ENCODE data around the gene MESP1. TPM values are rescaled to one million over a fixed set of nuclear protein-coding genes. Genes with fewer than 3 reads are reported as not detected.
"Not testable (repeated sequence)": the region's sequence is repeated elsewhere in the genome, so short reads cannot be mapped to it uniquely, and the experiment has no call there.

The MESP1 gene
- total and polyA plus RNA-seq, 2 donors: 0.38 to 0.50 TPM

DNA sequence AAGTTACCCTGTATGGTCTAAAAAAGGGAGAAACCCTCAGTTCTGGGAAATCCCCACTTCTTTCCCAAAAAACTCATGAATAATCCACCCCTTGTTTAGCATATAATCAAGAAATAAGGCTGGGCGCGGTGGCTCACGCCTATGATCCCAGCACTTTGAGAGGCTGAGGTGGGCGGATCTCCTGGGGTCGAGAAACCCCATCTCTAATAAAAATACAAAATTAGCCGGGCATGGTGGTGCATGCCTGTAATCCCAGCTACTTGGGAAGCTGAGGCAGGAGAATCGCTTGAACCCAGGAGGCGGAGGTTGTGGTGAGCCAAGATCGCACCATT is 31.5 kb upstream of the MESP1 start:
- H3K4me3 ChIP-seq (ENCODE audit: low read length in 2 of 2); H3K4me1 ChIP-seq (ENCODE audit: control insufficient read depth in 2 of 2, insufficient read depth in 2 of 2, low read length in 2 of 2); H3K9me3 ChIP-seq (ENCODE audit: control insufficient read depth in 2 of 2, insufficient read depth in 1 of 2, low read length in 1 of 2); H3K27ac ChIP-seq (ENCODE audit: low read depth in 1 of 2, low read length in 1 of 2); H3K36me3 ChIP-seq (ENCODE audit: control insufficient read depth in 2 of 2, insufficient read depth in 2 of 2, low read length in 1 of 2); DNase-seq (ENCODE audit: low read depth in 6 of 9, low spot score in 9 of 9): not testable (repeated sequence)
- peaks cover 3 to 17% of the 10 kb centered on the region in 2 donors for H3K27me3 ChIP-seq (ENCODE audit: control insufficient read depth in 2 of 2, insufficient read depth in 1 of 2, low read length in 1 of 2)
- 97% methylated on average over 9 of the region's 9 CpGs for WGBS

DNA sequence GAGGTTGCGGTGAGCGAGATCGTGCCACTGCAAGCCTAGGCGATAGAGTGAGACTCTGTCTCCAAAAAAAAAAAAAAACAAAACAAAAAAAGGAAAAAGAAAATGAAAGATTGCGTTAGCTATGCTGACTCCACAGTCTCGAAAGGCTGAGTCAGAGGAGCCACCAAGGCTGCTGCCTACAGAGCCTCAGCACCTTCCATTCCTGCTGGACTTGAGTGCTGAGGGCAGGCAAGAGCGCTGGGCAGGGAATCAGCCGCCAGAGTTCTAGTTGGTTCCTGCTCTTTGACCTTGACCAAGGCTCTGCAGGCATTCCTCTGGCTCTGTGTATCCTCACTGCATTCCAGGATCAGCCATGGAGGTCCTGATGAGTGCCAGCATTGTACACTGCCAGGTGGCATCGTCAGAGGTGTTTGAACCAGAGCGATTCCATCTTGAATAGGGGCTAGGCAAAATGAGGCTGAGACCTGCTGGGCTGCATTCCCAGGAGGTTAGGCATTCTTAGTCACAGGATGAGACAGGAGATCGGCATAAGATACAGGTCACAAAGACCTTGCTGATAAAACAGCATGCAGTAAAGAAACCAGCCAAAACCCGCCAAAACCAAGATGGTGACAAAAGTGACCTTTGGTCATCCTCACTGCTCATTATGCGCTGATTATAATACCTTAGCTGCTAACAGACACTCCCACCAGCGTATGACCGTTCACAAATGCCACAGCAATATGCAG is 31.0 kb upstream of the MESP1 start:
- peaks cover 6 to 22% of the 10 kb centered on the region in 2 donors for H3K27me3 ChIP-seq (ENCODE audit: control insufficient read depth in 2 of 2, insufficient read depth in 1 of 2, low read length in 1 of 2)
- H3K4me1 ChIP-seq (ENCODE audit: control insufficient read depth in 2 of 2, insufficient read depth in 2 of 2, low read length in 2 of 2): peaks cover 0 to 3% of the 10 kb centered on the region in 2 donors
- no peak overlapping the region for H3K27ac ChIP-seq (ENCODE audit: low read depth in 1 of 2, low read length in 1 of 2)
- DNase-seq (ENCODE audit: low read depth in 6 of 9, low spot score in 9 of 9): no peak
- H3K9me3 ChIP-seq (ENCODE audit: control insufficient read depth in 2 of 2, insufficient read depth in 1 of 2, low read length in 1 of 2): peaks cover 0 to 2% of the 10 kb centered on the region in 2 donors
- no peak overlapping the region for H3K4me3 ChIP-seq (ENCODE audit: low read length in 2 of 2)
- WGBS: 94% methylated on average over 15 of the region's 15 CpGs
- H3K36me3 ChIP-seq (ENCODE audit: control insufficient read depth in 2 of 2, insufficient read depth in 2 of 2, low read length in 1 of 2): no peaks in the 10 kb centered on the region

DNA sequence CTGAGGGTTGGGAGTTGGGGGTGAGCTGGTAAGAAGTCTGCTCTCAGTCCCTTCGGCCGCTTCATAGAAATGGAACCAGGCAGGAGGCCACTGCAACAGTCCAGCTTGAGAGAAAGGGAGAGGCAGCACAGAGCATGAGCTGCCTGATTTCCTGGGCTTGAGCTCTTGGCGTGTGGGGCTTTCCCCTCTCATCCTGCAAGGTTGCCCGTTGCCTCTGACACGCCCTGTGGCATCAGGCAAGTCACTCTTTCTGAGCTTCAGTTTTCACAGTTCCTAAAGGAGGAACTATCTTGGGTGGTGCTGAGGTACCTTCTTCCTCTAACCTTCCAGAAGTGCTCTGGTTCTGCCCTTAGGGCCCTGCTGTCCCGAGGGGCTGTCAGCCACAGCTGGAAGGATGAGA is 30.0 kb upstream of the MESP1 start:
- Histone ChIP-seq H3K9me3 (ENCODE audit: control insufficient read depth in 2 of 2, insufficient read depth in 1 of 2, low read length in 1 of 2) (peaks cover 0 to 3% of the 10 kb centered on the region in 2 donors), H3K4me3 (ENCODE audit: low read length in 2 of 2) (no peak overlapping the region), H3K27me3 (ENCODE audit: control insufficient read depth in 2 of 2, insufficient read depth in 1 of 2, low read length in 1 of 2) (peaks cover 11 to 32% of the 10 kb centered on the region in 2 donors), H3K27ac (ENCODE audit: low read depth in 1 of 2, low read length in 1 of 2) (no peak overlapping the region), H3K4me1 (ENCODE audit: control insufficient read depth in 2 of 2, insufficient read depth in 2 of 2, low read length in 2 of 2) (peaks cover 3 to 10% of the 10 kb centered on the region in 2 donors), H3K36me3 (ENCODE audit: control insufficient read depth in 2 of 2, insufficient read depth in 2 of 2, low read length in 1 of 2) (no peaks in the 10 kb centered on the region)
- WGBS: 53% methylated on average over 6 of the region's 6 CpGs
- DNase-seq (ENCODE audit: low read depth in 6 of 9, low spot score in 9 of 9): no peak

DNA sequence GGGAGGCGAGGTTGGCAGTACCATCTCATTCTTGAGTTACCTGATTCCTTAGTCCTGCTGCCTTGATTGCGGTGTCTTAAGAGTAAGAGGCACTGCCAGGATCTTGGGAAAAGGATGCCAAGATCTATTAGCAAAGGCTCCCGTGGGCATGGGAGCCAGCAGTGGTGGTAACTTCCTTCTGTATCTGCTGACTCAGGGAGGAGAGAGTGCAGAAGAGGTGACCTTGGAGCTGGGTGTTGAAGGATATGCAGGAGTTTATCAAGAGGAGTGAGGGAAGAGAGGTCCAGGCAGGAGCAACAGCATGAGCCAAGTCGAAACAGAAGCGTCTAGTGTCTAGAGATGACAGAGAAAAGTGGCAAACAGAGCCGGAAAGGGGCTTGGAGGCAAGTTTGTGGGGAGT is 29.6 kb upstream of the MESP1 start:
- WGBS: 86% methylated on average over 6 of the region's 6 CpGs
- Histone ChIP-seq H3K4me1 (ENCODE audit: control insufficient read depth in 2 of 2, insufficient read depth in 2 of 2, low read length in 2 of 2) (peaks cover 3 to 11% of the 10 kb centered on the region in 2 donors), H3K9me3 (ENCODE audit: control insufficient read depth in 2 of 2, insufficient read depth in 1 of 2, low read length in 1 of 2) (peaks cover 0 to 3% of the 10 kb centered on the region in 2 donors), H3K4me3 (ENCODE audit: low read length in 2 of 2) (no peak overlapping the region), H3K27ac (ENCODE audit: low read depth in 1 of 2, low read length in 1 of 2) (no peak overlapping the region), H3K36me3 (ENCODE audit: control insufficient read depth in 2 of 2, insufficient read depth in 2 of 2, low read length in 1 of 2) (no peaks in the 10 kb centered on the region), H3K27me3 (ENCODE audit: control insufficient read depth in 2 of 2, insufficient read depth in 1 of 2, low read length in 1 of 2) (peaks cover 11 to 36% of the 10 kb centered on the region in 2 donors)
- no peak for DNase-seq (ENCODE audit: low read depth in 6 of 9, low spot score in 9 of 9)

DNA sequence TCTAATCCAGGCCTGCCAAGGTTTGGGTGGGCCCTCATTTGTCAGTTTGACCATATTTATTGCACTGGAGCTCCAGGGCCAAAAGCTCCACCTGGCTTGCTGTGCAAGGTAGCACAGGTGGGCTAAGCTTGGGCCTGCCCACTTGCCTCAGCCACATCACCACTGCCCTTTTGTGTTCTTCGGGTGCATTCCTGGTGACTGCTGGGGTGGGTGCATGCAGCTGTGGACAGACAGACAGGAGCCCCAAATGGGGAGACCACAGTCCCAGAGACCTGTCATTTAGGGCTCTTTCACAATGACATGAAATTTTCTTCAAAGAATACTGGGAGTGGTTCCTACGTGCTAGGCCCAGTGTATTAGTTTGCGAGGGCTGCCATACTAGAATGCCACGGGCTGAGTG is 27.8 kb upstream of the MESP1 start:
- no peak overlapping the region for H3K27ac ChIP-seq (ENCODE audit: low read depth in 1 of 2, low read length in 1 of 2)
- H3K4me1 ChIP-seq (ENCODE audit: control insufficient read depth in 2 of 2, insufficient read depth in 2 of 2, low read length in 2 of 2): peaks cover 3 to 11% of the 10 kb centered on the region in 2 donors
- 81% methylated on average over 4 of the region's 4 CpGs for WGBS
- H3K36me3 ChIP-seq (ENCODE audit: control insufficient read depth in 2 of 2, insufficient read depth in 2 of 2, low read length in 1 of 2): no peaks in the 10 kb centered on the region
- no peak for DNase-seq (ENCODE audit: low read depth in 6 of 9, low spot score in 9 of 9)
- H3K4me3 ChIP-seq (ENCODE audit: low read length in 2 of 2): no peak overlapping the region
- peaks cover 0 to 3% of the 10 kb centered on the region in 2 donors for H3K9me3 ChIP-seq (ENCODE audit: control insufficient read depth in 2 of 2, insufficient read depth in 1 of 2, low read length in 1 of 2)
- H3K27me3 ChIP-seq (ENCODE audit: control insufficient read depth in 2 of 2, insufficient read depth in 1 of 2, low read length in 1 of 2): peaks cover 11 to 46% of the 10 kb centered on the region in 2 donors

DNA sequence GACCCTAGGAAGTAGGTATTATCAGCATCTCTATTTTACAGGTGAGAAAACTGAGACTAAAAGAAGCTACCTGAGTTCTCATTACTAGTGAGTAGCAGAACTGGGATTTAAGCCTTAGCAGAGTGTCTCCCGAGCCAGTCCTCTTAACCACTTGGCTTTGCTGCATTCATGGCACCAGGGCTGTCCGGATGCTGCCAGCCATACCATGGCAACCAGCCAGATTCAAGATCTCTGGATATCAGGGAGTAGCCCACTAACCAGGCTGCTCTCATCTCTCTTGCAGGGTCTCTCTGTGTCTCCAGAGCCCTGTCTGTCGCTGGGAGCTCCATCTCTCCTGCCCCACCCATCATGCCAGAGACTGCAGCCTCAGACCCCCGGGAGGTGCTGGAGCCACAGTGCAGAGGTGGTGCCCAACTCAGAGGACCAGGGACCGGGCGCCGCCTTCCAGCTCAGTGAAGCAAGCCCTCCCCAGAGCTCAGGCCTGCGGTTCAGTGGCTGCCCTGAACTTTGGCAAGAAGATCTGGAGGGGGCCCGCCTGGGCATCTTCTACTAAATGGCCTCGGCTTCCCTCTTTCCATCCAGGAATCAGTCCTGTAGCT is 26.8 kb upstream of the MESP1 start:
- Histone ChIP-seq H3K36me3 (ENCODE audit: control insufficient read depth in 2 of 2, insufficient read depth in 2 of 2, low read length in 1 of 2) (no peaks in the 10 kb centered on the region), H3K9me3 (ENCODE audit: control insufficient read depth in 2 of 2, insufficient read depth in 1 of 2, low read length in 1 of 2) (peaks cover 0 to 3% of the 10 kb centered on the region in 2 donors), H3K4me1 (ENCODE audit: control insufficient read depth in 2 of 2, insufficient read depth in 2 of 2, low read length in 2 of 2) (peaks cover 3 to 11% of the 10 kb centered on the region in 2 donors), H3K27ac (ENCODE audit: low read depth in 1 of 2, low read length in 1 of 2) (no peak overlapping the region), H3K4me3 (ENCODE audit: low read length in 2 of 2) (no peak overlapping the region), H3K27me3 (ENCODE audit: control insufficient read depth in 2 of 2, insufficient read depth in 1 of 2, low read length in 1 of 2) (peaks cover 11 to 46% of the 10 kb centered on the region in 2 donors)
- no peak for DNase-seq (ENCODE audit: low read depth in 6 of 9, low spot score in 9 of 9)
- WGBS: 98% methylated on average over 10 of the region's 10 CpGs

- Histone ChIP-seq H3K4me1 (ENCODE audit: control insufficient read depth in 2 of 2, insufficient read depth in 2 of 2, low read length in 2 of 2) (peaks cover 3 to 11% of the 10 kb centered on the region in 2 donors), H3K9me3 (ENCODE audit: control insufficient read depth in 2 of 2, insufficient read depth in 1 of 2, low read length in 1 of 2) (peaks cover 0 to 3% of the 10 kb centered on the region in 2 donors), H3K27ac (ENCODE audit: low read depth in 1 of 2, low read length in 1 of 2) (no peak overlapping the region), H3K4me3 (ENCODE audit: low read length in 2 of 2) (peak overlapping the region in 1 of 2 donors; percentile 42), H3K36me3 (ENCODE audit: control insufficient read depth in 2 of 2, insufficient read depth in 2 of 2, low read length in 1 of 2) (no peaks in the 10 kb centered on the region), H3K27me3 (ENCODE audit: control insufficient read depth in 2 of 2, insufficient read depth in 1 of 2, low read length in 1 of 2) (peaks cover 11 to 46% of the 10 kb centered on the region in 2 donors)
- DNase-seq (ENCODE audit: low read depth in 6 of 9, low spot score in 9 of 9): no peak
- WGBS: 59% methylated on average over 25 of the region's 25 CpGs
Observed at GRCh38 chr15:89777073-89777751, 26.2 kb upstream of the MESP1 start.

DNA sequence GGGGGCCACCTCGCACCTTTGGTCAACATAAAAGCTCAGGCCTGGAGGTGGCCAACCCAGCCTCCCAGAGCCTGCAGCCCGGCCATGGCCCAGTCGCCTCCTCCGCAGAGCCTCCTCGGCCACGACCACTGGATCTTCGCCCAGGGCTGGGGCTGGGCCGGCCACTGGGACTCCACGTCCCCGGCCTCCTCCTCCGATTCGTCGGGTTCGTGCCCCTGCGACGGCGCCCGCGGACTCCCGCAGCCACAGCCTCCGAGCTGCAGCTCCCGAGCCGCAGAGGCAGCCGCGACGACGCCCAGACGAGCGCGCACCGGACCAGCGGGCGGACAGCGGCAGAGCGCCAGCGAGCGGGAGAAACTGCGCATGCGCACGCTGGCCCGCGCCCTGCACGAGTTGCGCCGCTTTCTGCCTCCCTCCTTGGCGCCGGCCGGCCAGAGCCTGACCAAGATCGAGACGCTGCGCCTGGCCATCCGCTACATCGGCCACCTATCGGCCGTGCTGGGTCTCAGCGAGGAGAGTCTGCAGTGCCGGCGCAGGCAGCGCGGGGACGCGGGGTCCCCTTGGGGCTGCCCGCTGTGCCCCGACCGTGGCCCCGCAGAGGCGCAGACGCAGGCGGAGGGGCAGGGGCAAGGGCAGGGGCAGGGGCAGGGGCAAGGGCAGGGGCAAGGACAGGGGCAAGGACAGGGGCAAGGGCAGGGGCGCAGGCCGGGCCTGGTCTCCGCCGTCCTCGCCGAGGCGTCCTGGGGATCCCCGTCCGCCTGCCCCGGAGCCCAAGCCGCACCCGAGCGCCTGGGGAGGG is 25.4 kb upstream of the MESP1 start, which contains the start of gene MESP2:
MESP2 (plus strand) TSS at position 59 of the 799 bp plus-strand sequence; CDS start at position 85, 26 bp downstream.
- H3K4me1 ChIP-seq (ENCODE audit: control insufficient read depth in 2 of 2, insufficient read depth in 2 of 2, low read length in 2 of 2): peaks cover 3 to 9% of the 10 kb centered on the region in 2 donors
- no peak within 1 kb of the TSS for H3K27ac ChIP-seq (ENCODE audit: low read depth in 1 of 2, low read length in 1 of 2)
- 9% methylated on average over 82 of the region's 82 CpGs for WGBS
- peak within 1 kb of the TSS in 1 of 2 donors; percentile 42 for H3K4me3 ChIP-seq (ENCODE audit: low read length in 2 of 2)
- peaks cover 0 to 3% of the 10 kb centered on the region in 2 donors for H3K9me3 ChIP-seq (ENCODE audit: control insufficient read depth in 2 of 2, insufficient read depth in 1 of 2, low read length in 1 of 2)
- H3K27me3 ChIP-seq (ENCODE audit: control insufficient read depth in 2 of 2, insufficient read depth in 1 of 2, low read length in 1 of 2): peaks cover 11 to 46% of the 10 kb centered on the region in 2 donors
- H3K36me3 ChIP-seq (ENCODE audit: control insufficient read depth in 2 of 2, insufficient read depth in 2 of 2, low read length in 1 of 2): no peaks in the 10 kb centered on the region
- DNase-seq (ENCODE audit: low read depth in 6 of 9, low spot score in 9 of 9): peak in 6 of 9 donors; percentile 15 to 52 (median 26)
